ENCODE data around the gene CEP20.

CEP20 gene

DNA sequence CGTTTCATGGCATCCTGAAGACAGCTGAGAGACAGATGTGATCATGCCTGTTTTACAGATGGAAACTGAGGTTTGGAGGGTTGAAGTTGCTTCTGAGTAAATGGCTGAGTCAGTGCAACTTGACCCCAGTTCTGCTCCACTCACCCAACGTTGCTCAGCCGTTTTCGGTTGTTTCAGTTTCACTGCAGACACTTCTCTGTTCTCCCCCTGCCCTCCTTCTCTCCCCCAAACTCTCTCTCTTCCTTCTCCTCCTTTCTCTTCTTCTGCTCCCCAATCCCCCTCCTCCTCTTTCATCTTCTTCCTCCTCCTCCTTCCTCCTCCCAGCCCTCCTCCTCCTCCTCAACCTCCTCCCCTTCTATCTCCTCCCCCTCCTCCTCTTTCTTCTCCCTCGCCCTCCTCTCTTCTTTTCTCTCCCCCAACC is 9.4 kb upstream of the CEP20 start:
- DNase-seq (ENCODE audit: low spot score) = peak; percentile 58

DNA sequence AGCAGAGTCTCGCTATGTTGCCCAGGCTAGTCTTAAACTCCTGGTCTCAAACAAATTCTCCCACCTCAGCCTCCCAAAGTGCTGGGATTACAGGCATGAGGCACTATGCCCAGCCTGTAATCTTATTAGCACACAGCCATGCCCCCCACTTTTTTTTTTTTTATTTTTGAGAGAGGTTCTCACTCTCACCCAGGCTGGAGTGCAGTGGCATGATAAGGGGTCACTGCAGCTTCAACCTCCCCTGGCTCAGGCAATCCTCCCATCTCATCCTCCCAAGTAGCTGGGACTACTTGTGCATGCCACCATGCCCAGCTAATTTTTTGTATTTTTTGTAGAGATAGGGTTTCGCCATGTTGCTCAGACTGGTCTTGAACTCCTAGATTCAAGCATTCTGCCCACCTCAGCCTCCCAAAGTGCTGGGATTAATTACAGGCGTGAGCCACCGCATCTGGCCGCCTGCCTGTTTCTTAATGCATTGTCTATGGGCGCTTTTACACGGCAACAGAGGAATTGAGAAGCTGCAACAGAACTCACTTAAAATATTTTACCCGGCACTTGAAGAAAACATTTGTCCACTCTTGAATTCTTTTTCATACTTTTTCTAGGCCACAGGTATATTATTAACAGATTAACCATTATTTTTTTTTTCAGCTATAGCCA is 8.8 kb upstream of the CEP20 start:
- no peak for DNase-seq (ENCODE audit: low spot score)

DNA sequence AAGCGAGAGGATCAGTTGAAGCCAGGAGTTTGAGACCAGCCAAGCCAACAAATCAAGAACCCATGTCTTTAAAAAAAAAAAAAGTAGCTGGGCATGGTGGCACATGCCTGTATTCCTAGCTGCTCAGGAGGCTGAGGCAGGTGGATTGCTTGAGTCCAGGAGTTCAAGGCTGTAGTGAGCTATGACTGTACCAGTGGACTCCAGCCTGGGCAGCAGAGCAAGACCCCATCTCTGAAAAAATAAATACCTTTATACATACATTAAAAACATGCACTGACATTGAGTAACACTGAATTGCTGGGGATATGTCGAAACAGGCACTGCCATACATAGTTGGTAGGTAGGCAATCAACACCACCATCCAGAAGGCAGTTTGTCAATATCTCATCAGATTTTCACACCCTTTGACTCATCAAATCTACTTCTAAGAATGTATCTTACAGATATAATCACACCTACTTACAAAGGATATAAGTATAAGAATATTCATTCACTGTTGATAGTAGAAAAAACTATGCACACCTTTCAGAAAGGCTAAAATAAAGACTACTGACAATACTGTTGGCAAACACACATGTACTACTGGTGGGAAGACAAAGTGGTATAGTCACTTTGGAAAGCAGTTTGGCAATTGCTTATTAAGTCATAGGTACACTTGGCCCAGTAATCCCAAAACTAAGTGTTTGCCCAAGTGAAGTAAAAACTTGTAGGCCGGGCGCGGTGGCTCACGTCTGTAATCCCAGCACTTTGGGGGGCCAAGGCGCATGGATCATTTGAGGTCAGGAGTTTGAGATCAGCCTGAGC is 6.4 kb upstream of the CEP20 start:
- DNase-seq (ENCODE audit: low spot score) = no peak

DNA sequence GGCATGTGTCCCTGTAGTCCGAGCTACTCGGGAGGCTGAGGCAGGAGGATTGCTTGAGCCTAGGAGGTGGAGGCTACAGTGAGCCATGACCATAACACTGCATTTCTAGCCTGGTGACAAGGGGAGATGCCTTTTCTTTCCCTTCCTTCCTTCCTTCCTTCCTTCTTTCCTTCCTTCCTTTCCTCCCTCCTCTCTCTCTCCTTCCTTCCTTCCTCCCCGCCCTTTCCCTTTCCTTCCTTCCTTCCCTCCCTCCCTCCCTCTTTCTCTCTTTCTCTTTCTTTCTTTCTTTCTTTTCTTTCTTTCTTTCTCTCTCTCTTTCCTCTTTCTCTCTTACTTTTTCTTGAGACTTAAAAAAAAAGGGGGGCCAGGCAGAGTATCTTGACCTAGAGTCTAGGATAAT is 3.1 kb upstream of the CEP20 start:
- DNase-seq (ENCODE audit: low spot score) = no peak

- DNase-seq (ENCODE audit: low spot score) = no peak
Observed at GRCh38 chr16:15887283-15887682, 1.1 kb downstream of the CEP20 start.

- DNase-seq (ENCODE audit: low spot score) = no peak
Observed at GRCh38 chr16:15886078-15886477, 2.3 kb downstream of the CEP20 start.

GRCh38 chr16:15885560-15886001 is 2.8 kb downstream of the CEP20 start:
- DNase-seq (ENCODE audit: low spot score) = no peak

GRCh38 chr16:15882563-15882962 is 5.8 kb downstream of the CEP20 start:
- no peak for DNase-seq (ENCODE audit: low spot score)

DNA sequence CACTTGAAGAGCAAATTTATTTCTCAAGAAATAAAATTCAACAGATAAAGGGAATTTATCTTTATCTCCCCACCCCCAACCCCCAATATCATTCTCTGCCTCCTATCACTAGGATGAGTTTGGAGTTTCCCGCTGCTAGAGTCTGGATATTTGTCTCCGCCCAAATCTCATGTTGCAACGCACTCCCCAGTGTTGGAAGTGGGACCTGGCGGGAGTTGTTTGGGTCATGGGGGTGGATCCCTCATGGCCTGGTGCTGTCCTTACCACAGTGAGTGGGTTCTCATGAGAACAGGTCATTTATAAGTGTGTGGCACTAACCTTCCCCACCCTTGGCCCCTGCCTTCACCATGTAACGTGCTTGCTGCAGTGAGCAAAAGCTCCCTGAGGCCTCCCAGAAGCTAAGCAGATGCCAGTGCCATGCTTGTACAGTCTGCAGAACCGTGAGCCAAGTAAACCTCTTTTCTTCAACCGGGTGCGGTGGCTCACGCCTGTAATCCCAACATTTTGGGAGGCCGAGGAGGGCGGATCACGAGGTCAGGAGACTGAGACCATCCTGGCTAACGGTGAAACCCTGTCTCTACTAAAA is 6.5 kb downstream of the CEP20 start:
- no peak for DNase-seq (ENCODE audit: low spot score)

- no peak for DNase-seq (ENCODE audit: low spot score)
Observed at GRCh38 chr16:15880434-15881308, 7.7 kb downstream of the CEP20 start.

GRCh38 chr16:15879255-15879811 is 9.1 kb downstream of the CEP20 start:
- peak; percentile 87 for DNase-seq (ENCODE audit: low spot score)

- no peak for DNase-seq (ENCODE audit: low spot score)
Observed at GRCh38 chr16:15876503-15876902, 11.9 kb downstream of the CEP20 start.

GRCh38 chr16:15874745-15875314 is 13.6 kb downstream of the CEP20 start:
- DNase-seq (ENCODE audit: low spot score) = peak; percentile 70

DNA sequence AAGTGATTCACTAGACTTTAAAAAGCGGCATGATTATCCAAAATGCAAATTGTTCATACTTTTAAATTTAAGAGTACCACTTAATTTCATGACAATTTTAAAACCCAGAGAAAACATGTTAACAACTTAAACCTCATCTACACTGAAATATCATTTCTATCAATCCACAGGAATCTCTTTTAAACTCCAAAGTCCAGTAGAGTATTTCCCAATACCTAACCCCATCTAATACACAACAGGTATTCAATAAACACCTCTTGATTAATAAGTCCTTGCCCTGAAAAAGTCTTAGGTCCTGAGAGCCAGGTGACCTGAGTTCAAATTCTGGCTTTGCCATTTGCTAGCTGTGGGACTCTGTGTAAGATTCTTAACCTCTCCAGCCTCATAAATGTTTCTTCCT is 14.7 kb downstream of the CEP20 start:
- DNase-seq (ENCODE audit: low spot score) = no peak

- DNase-seq (ENCODE audit: low spot score) = no peak
Observed at GRCh38 chr16:15873301-15873700, 15.1 kb downstream of the CEP20 start.

DNA sequence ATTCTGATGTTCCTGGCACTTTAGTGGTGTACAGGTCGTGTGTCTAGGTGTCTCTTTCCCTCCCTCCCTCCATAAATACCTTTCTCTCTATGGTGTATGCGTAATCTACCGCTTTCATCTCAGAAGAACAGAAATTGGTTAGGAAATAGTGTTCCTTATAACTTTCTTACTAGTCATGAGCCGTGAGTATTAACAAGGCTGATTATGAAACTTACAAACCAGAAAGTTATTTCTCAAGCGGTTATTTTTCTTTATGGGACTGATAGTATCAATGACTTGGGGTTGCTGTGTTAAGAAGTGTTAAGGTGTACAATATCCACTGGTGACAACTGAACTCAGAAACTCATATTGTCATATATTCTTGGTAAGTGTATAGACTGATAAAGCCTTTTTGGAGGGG is 18.4 kb downstream of the CEP20 start:
- DNase-seq (ENCODE audit: low spot score) = no peak

DNA sequence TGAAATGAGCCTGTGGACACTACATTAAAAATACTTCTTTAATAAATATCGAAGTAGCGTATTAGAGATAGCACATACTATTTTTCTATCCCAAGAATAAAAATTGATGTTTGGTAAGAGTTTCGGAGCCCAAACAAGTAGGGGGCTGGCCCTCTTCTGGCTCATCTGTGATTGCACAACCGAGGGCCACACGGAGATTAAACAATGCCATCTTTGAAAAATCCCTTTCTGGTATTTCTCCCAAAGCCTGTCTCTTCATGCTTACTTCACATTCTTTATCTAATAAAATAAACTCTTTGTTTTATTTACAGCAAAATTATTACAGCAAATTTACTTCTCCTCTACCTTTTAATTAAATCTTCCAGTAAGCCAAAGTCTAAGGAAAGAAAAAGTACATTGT is 22.0 kb downstream of the CEP20 start:
- peak; percentile 45 for DNase-seq (ENCODE audit: low spot score)

- DNase-seq (ENCODE audit: low spot score) = no peak
Observed at GRCh38 chr16:15865742-15866141, 22.7 kb downstream of the CEP20 start.

DNA sequence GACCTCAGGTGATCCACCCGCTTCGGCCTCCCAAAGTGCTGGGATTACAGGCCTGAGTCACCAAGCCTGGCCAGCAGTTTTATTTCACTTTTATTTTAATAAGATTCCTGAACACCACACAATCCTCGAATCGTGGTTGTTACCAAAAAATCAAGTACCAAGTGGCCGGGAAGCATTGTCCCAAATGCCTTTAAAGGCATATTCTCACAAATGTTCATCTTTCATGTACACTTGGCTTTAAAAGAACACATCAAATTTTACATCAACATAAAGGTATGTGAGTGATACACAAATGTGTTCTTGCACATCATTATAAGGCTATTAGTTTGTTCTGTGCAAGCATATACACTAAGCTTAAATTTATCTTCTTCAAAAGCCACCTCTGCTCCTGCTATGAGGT is 23.5 kb downstream of the CEP20 start:
- no peak for DNase-seq (ENCODE audit: low spot score)

DNA sequence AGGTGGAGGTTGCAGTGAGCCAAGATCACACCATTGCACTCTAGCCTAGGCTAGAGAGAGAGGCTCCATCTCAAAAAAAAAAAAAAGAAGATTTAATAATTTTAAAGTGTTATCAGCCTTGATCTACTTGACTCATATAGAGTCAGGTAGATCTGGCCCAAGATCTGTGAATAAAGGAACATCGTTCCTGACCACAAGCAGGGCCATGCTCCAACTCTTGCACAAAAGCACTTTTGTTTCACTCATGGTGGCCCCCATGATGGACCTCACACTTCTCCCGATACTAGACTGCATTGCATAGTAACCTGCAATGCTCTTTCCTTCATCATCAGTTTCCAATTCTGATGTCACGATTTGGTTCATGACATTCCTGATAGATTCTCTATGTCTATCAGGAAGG is 26.4 kb downstream of the CEP20 start:
- no peak for DNase-seq (ENCODE audit: low spot score)

- no peak for DNase-seq (ENCODE audit: low spot score)
Observed at GRCh38 chr16:15858921-15859668, 29.3 kb downstream of the CEP20 start.
